GM12878 (cell line): ENCODE data around the gene TRAF7.

Experiments used
- CTCF ChIP-seq, 3 experiments: IDR thresholded peaks in 2 of 3; conservative IDR thresholded peaks in 1 of 3; 2 replicates each; pipeline ENCODE4 v1.5.1; 2011; ENCODE audit warnings: low read depth in 3 of 3, low read length in 3 of 3, mild to moderate bottlenecking in 3 of 3, control low read depth in 2 of 3, moderate library complexity in 2 of 3, inconsistent platforms in 1 of 3, mixed read lengths in 1 of 3; ENCODE audit not compliant: control insufficient read depth in 2 of 3, insufficient read depth in 1 of 3; ENCODE audit errors: extremely low read depth in 1 of 3
- FOXM1 ChIP-seq: IDR thresholded peaks from 2 replicates; pipeline ENCODE4 v1.6.1; 2012; ENCODE audit warnings: low read depth, mild to moderate bottlenecking, inconsistent platforms, low read length, moderate library complexity
- GATAD2B ChIP-seq: fragments of 450-650 bp; conservative IDR thresholded peaks from 2 replicates; pipeline ENCODE4 v1.6.1; 2017; ENCODE audit warnings: low read depth, mild to moderate bottlenecking, moderate library complexity
- MEF2A ChIP-seq: IDR thresholded peaks from 2 replicates; pipeline ENCODE4 v1.6.1; 2011; ENCODE audit warnings: low read depth, mild to moderate bottlenecking, low read length, moderate library complexity; ENCODE audit not compliant: insufficient read depth

- TF ChIP-seq GATAD2B (no peak), MEF2A (no peak), FOXM1 (no peak), CTCF (IDR thresholded peaks at IDR 0.05 in 2 of 3, conservative IDR thresholded peaks at IDR 0.05 in 1 of 3; ENCODE audit: control insufficient read depth in 2 of 3, extremely low read depth in 1 of 3, insufficient read depth in 1 of 3, low read depth in 3 of 3, low read length in 3 of 3) (no peak)
Measured at GRCh38 chr16:2155977-2156848, 631 bp downstream of the TRAF7 start.
